Lower lobe of right lung (tissue), 2 donors: Measurements from ENCODE around the gene ANKRD45. TPM values are rescaled to one million over a fixed set of nuclear protein-coding genes. Genes with fewer than 3 reads are reported as not detected.
"Not testable (repeated sequence)": the region's sequence is repeated elsewhere in the genome, so short reads cannot be mapped to it uniquely, and the experiment has no call there.

Experiments
- ATAC-seq, 2 donors: fragments of 200-7000 bp; cut with Tn5 transposase; one replicate each; pipeline ENCODE4 v1.9.1; 2020 to 2022; ENCODE audit warnings: mild to moderate bottlenecking in 2 of 2, moderate library complexity in 2 of 2
- DNase-seq: peaks from one replicate; pipeline ENCODE4 v3.0.0-alpha.2; 2020
- H3K27ac ChIP-seq: fragments of 200-600 bp; one replicate; pipeline ENCODE4 v1.8.0; 2022
- H3K27me3 ChIP-seq: fragments of 200-600 bp; one replicate; pipeline ENCODE4 v1.8.0; 2022; ENCODE audit warnings: low read depth
- H3K36me3 ChIP-seq: fragments of 200-600 bp; one replicate; pipeline ENCODE4 v1.8.0; 2022; ENCODE audit warnings: mild to moderate bottlenecking
- H3K4me1 ChIP-seq: fragments of 200-600 bp; one replicate; pipeline ENCODE4 v1.8.0; 2022
- H3K4me3 ChIP-seq: fragments of 200-600 bp; one replicate; pipeline ENCODE4 v1.8.0; 2022; ENCODE audit warnings: mild to moderate bottlenecking
- H3K9me3 ChIP-seq: fragments of 200-600 bp; one replicate; pipeline ENCODE4 v1.8.0; 2022
- CTCF ChIP-seq: fragments of 200-600 bp; IDR thresholded peaks from one replicate; pipeline ENCODE4 v1.8.0; 2022; ENCODE audit warnings: antibody characterized with exemption, mild to moderate bottlenecking
- intact Hi-C: fragments of 100-400 bp; cut with DNase I; formaldehyde crosslinking; loops from one replicate; pipeline ENCODE4 v1.11.0; 2022
- total RNA-seq: library from RNA; stranded (reverse); fragmentation: NEBNext Ultra II Directional; extraction: Animal tissue kit (Norgen Biotek cat#: 25700); gene quantifications from one replicate; pipeline ENCODE4 v1.2.1, GENCODE V29; 2021
- donor health status: DM: no; HTN: yes; CAD: no; lungs with severe emphysema.

ANKRD45 gene
- total RNA-seq, 1 donor from 2014 or later: 4.2 TPM

DNA sequence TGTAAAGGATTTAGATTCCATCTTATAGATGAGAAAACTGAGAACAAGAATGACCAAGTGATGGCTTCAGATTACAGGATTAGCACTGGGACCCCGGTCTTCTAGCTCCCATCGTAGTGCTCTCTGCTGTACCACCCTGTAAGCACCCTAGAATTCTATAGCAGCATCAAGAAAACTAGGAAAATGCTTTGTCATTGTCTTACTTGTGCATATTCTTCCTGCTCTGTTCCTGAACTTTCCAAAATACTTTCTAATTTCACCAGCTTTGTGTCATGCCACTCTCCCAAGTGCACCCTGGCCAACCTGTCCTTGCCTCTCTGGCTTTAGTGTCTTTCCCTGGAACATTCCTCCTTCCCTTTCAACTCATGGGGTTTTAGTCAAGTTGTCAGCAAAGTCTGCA, 39.1 kb upstream of the ANKRD45 start:
- DNase-seq (no peak), ATAC-seq (no peak)
- no peak for TF ChIP-seq CTCF
- no peaks in the 10 kb centered on the region for H3K36me3 ChIP-seq
- no peaks in the 10 kb centered on the region for H3K9me3 ChIP-seq
- no peak overlapping the region for H3K27ac ChIP-seq
- H3K4me3 ChIP-seq: no peak overlapping the region
- intact Hi-C loops: no loop called here
- H3K27me3 ChIP-seq: peaks cover 13% of the 10 kb centered on the region
- H3K4me1 ChIP-seq: no peaks in the 10 kb centered on the region

GRCh38 chr1:173705117-173705516, 35.5 kb upstream of the ANKRD45 start:
- intact Hi-C loops: no loop called here
- H3K36me3 ChIP-seq: no peaks in the 10 kb centered on the region
- H3K4me3 ChIP-seq: no peak overlapping the region
- peaks cover 7% of the 10 kb centered on the region for H3K27me3 ChIP-seq
- no peak overlapping the region for H3K27ac ChIP-seq
- no peak for DNase-seq
- no peaks in the 10 kb centered on the region for H3K4me1 ChIP-seq
- H3K9me3 ChIP-seq: no peaks in the 10 kb centered on the region
- no peak for TF ChIP-seq CTCF
- ATAC-seq: no peak

GRCh38 chr1:173702736-173703135, 33.1 kb upstream of the ANKRD45 start:
- Histone ChIP-seq H3K27me3 (no peaks in the 10 kb centered on the region), H3K9me3 (no peaks in the 10 kb centered on the region), H3K4me3 (no peak overlapping the region), H3K27ac (no peak overlapping the region), H3K36me3 (no peaks in the 10 kb centered on the region), H3K4me1 (no peaks in the 10 kb centered on the region)
- no peak for DNase-seq
- intact Hi-C loops: no loop called here
- TF ChIP-seq CTCF: no peak
- no peak for ATAC-seq

DNA sequence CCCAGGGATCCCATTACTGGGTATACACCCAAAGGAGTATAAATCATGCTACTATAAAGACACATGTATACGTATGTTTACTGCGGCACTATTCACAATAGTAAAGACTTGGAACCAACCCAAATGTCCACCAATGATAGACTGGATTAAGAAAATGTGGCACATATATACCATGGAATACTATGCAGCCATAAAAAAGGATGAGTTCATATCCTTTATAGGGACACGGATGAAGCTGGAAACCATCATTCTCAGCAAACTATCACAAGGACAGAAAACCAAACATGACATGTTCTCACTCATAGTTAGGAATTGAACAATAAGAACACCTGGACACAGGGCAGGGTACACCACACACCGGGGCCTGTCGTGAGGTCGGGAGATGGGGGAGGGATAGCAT, 31.6 kb upstream of the ANKRD45 start:
- DNase-seq, H3K36me3 ChIP-seq, H3K27me3 ChIP-seq, H3K9me3 ChIP-seq, H3K27ac ChIP-seq, H3K4me1 ChIP-seq, intact Hi-C loops, H3K4me3 ChIP-seq, ATAC-seq: not testable (repeated sequence)

GRCh38 chr1:173693238-173693637, 23.6 kb upstream of the ANKRD45 start:
- no peak for TF ChIP-seq CTCF
- no peak overlapping the region for H3K4me3 ChIP-seq
- no peaks in the 10 kb centered on the region for H3K27me3 ChIP-seq
- intact Hi-C loops: no loop called here
- H3K4me1 ChIP-seq: no peaks in the 10 kb centered on the region
- DNase-seq: no peak
- no peaks in the 10 kb centered on the region for H3K9me3 ChIP-seq
- H3K36me3 ChIP-seq: no peaks in the 10 kb centered on the region
- no peak overlapping the region for H3K27ac ChIP-seq
- ATAC-seq: no peak

DNA sequence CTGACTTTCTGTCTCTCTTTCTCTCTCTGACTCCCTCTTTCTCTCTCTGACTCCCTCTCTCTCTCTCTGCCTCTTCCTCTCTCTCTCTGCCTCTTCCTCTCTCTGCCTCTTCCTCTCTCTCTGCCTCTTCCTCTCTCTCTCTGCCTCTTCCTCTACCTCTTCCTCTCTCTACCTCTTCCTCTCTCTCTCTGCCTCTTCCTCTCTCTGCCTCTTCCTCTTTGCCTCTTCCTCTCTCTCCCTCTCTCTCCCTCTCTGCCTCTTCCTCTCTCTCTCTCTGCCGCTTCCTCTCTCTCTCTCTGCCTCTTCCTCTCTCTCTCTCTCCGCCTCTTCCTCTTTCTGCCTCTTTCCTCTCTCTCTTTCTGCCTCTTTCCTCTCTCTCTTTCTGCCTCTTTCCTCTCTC, 18.6 kb upstream of the ANKRD45 start:
- H3K36me3 ChIP-seq: no peaks in the 10 kb centered on the region
- H3K4me1 ChIP-seq: no peaks in the 10 kb centered on the region
- H3K4me3 ChIP-seq: no peak overlapping the region
- no peak for TF ChIP-seq CTCF
- H3K27ac ChIP-seq: no peak overlapping the region
- DNase-seq (no peak), ATAC-seq (no peak)
- H3K9me3 ChIP-seq: no peaks in the 10 kb centered on the region
- no peaks in the 10 kb centered on the region for H3K27me3 ChIP-seq
- intact Hi-C loops: no loop called here

- DNase-seq, H3K4me1 ChIP-seq, H3K27ac ChIP-seq, H3K9me3 ChIP-seq, intact Hi-C loops, H3K4me3 ChIP-seq, H3K36me3 ChIP-seq, ATAC-seq, H3K27me3 ChIP-seq: not testable (repeated sequence)
These were observed 15.5 kb upstream of the ANKRD45 start for GRCh38 chr1:173685121-173685520.

- H3K27me3 ChIP-seq, intact Hi-C loops, H3K36me3 ChIP-seq, H3K9me3 ChIP-seq, H3K4me3 ChIP-seq, ATAC-seq, H3K4me1 ChIP-seq, H3K27ac ChIP-seq, DNase-seq: not testable (repeated sequence)
These were observed 14.2 kb upstream of the ANKRD45 start for GRCh38 chr1:173683838-173684237.
